GM21786 (cell line): ENCODE measurements around the gene GLDN.
"Not testable (repeated sequence)": the region's sequence is repeated elsewhere in the genome, so short reads cannot be mapped to it uniquely, and the experiment has no call there.

Experiments
- ATAC-seq: cut with Tn5 transposase; IDR thresholded peaks from one replicate; pipeline ENCODE4 v1.9.1; 2021; ENCODE audit not compliant: unreplicated experiment

GLDN gene

DNA sequence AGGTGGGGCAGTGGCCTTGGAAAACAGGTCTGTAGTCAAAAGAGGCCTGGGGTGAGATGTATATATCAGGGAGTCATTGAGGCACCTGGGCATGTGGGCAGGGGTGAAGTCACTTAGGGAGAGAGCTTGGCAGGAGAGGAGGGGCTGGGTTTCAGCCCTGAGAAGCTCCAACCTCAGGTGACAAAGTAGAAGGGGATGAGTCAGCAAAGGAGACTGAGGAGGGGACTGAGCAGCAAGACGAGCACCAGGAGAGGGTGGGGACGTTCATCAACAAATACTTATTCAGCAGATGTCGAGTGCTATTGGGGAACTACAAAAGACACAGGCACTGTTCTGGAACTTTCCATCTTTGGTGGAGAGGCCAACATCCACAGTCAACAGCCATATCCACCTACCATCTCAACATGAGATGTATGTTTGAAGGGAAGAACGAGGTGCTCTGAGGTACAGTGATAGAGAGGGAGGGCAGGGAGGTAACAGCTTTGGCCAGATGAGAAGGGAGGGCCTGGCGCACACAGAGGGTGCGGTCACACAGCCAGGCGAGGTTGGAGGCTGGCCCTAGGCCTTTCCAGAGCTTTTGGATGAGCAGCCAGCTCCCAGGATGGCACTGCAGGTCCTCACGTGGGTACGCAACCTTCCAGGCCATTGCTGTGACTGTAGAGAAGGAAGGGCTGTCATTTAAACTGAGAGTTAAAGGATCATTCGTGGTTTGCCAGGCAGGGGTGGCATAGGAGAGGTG lies 45.7 kb downstream of the GLDN start:
- no peak for ATAC-seq

GRCh38 chr15:51387699-51388041 lies 46.2 kb downstream of the GLDN start:
- ATAC-seq: no peak

DNA sequence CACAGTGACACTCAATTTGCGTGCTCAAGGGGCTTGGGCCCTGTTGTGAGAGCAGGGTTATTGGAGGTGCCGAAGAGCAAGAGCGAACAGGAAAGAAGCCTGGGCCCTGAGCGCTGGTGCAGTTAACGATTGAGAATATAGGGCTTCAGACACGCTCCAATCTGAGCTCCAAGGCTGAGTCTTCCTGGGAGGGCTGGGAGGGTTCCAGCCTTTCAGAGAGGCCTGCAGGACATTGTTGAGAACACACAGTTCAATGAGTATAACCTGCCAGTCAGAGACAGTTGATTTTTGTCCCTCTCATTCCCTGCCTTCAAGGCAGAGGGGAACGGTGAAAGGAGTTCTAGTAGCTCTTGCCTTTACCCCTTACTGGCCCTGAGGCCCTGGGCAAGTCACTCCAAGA lies 47.3 kb downstream of the GLDN start:
- no peak for ATAC-seq

DNA sequence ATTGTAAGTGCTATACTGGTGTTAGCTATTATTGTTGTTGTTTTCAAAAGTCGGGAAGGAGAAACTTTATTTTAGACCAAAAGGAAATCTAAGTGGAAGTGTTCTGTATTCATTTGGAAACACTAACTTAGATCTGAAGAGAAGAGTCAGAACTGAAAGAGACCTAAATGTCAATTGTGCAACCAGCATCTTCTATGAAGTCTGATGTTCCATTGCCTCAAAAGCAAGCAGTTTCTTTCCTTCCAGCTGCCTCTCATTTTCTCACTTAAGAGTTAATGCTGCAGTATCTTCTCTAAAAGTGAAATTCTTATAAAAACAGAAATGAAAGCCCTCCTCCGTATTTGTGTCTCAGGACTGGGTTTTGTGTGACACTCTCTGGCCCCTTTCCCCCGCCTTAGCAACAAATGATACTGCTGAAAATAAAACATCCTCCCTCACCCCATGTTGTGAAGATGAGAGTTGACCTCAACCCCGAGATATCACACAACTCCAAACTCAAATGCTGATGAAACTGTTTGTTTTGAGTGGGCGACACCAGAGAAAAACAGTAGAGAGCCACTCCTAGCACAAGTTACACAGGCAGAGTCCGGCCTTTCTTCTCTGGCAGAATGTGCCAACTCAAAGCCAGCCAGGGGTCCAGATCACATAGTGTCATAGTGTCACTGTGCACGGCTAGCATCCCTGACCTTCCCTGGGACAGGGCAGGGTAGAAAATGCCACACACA lies 48.9 kb downstream of the GLDN start:
- no peak for ATAC-seq

DNA sequence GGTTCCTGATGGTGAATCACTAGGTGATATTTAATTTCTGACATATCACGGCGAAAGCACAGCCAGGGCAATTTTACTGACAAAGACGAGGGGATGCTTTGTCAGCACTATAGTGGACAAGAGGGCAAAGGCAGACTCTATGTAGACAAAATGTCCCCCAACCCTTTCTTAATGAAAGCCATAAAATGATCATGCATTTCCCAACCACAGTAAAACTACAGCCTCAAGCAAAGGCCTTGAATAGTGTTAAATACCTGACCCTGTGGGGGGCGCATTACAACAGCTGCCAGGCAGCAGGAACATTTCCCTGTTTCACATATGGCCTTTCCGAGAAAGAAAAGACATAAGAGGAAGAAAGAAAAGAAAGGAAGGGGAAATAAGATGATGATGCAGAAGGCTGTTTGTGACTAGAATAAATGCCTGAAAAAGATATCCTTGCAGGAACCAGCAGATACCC lies 49.5 kb downstream of the GLDN start:
- no peak for ATAC-seq

- no peak for ATAC-seq
Measured at GRCh38 chr15:51396921-51397320, 55.5 kb downstream of the GLDN start.

DNA sequence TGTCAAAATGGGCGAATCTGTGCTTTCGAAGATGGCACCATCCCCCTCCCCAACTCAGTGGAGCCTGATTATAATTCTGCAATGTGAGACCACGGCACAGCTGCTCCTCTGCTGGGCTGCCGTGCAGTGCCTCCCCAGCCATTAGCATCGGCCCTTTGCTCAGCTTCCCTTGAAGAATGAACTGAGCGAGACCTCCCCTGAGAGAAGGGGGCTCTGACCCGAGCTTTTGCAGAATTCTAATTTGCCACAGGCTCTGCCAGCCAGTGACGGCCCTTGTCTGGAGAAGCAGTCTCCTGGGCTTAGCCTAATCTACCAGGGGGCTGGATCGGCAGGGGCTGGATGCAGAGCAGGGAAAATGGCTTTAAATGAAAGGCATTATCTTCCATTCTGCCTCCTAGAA lies 57.2 kb downstream of the GLDN start:
- ATAC-seq: no peak

DNA sequence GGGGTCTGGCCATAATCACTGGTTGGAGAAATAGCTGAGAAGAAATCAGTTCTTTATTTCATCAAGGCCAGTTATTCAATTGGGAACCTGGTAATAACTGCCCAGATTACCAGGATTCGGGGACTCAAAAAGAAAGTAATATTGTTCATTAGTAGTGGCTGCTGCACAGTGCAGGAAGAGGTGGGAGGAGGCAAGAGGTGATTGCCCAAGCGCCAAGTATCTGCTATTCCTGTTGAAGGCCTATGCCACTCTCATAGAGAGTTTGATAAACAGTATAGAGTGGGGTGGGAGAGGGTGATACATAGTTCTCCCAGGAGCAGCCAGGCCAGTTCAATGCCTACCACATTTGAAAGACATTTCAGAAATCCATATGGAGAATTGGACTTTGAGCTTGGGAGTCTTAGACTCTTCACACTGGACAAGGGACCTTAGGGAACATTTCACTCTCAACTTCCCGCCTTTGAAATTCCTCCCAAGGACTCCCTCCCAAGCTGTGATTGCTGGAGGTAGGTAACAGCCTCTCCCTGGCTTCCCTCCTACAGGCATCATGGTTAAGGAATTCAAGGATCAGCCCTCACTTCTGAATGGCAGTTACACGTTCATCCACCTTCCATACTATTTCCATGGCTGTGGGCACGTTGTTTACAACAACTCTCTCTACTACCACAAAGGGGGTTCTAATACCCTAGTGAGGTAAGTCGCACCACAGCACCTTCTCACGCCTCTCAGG lies 59.8 kb downstream of the GLDN start:
- no peak for ATAC-seq

- ATAC-seq: no peak
Measured at GRCh38 chr15:51401872-51402517, 60.5 kb downstream of the GLDN start.

DNA sequence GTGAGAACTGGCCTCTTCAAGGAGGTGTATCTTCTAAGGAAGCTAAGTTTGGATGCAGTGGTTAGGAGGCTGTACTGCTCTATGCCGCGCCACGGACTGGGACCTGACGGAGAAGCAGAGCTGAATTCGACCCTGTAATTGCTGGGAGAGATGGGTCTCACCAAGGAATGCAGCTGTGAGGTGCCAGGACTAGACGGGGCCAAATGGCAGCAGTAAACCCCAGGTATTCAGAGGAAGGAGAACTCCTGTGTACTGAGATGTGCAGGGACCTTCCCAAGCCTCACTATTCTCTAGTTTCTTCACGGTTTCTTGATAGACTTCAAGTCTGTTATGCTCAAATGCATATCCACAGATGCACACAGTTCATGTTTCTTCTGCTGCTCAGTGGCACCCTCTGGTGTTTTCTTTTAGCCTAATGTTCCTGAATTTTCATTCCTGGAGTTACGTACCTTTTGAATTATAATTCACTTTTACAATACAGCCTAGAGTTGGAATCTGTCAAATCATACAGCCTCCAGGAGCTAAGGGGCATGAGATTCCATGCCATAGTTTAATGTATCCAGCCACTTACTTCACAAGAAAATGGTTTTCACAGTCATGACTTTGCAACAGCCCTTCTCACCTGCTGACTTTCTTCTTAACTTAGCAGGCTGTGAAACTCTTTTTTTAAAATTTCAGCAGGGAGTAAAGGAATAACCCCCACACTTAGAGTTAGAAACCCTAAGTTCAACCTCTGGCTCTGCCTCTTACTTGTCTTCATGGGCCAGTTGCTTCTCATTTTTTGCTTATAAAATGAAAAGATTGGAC lies 61.8 kb downstream of the GLDN start:
- no peak for ATAC-seq

DNA sequence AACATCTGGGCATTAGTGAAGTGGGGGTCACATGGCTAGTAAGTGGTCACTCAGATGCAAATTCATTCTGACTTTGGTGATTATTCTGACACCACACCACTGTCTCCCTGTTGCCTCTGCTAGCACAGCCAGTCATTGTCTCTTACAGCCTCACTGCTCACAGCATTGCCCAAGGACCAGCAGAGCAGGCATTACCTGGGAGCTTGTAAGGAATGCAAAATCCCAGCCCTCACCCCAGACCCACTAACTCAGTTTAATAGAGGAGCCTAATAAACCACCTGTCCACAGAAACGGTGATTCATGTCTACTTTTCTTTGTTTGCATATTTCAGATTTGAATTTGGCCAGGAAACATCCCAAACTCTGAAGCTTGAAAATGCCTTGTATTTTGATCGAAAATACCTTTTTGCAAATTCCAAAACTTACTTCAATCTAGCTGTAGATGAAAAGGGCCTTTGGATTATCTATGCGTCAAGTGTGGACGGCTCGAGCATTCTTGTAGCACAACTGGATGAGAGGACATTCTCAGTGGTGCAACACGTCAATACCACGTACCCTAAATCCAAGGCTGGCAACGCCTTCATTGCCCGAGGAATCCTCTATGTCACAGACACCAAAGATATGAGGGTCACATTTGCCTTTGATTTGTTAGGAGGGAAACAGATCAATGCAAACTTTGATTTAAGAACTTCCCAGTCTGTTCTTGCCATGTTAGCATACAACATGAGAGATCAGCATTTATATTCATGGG lies 62.7 kb downstream of the GLDN start:
- ATAC-seq: no peak

DNA sequence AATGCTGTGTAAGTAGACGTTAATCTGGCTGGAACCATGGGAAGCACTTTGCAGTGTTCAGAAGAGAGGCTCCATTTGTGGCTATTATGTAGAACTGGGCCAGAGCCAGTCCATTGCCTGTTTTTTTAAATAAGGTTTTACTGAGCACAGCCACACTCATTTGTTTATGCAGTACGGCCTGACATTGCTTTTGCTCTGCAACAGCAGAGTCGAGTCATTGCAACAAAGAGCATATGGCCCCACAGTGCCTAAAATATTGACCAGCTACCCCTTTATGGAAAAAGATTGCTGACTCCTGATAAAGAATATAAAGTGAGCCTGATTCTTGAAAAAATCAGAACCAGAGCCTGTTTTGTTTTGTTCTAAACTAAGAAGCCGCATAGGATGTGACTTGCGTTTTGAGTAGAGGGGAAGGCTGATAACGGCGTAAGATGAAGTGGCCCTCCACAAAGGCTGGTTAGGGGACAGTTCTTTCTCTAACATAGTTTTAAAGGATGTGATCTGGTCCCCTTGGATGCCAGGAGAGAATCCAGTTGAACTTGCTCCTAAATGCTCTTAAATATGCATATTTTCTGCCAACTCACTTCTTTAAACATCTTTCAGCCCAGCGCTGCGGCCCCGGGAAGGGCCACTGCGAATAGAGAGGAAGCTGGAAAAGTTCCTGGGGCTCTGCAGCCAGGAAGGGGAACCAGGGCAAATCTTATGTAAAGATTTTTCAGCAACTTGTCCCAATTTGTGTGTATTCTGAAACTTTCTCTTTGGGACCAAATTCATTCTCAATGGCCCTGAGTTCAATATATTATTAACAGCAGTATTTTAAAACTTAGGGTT lies 64.5 kb downstream of the GLDN start:
- ATAC-seq: no peak

- ATAC-seq: no peak
Measured at GRCh38 chr15:51414256-51414860, 72.9 kb downstream of the GLDN start.

DNA sequence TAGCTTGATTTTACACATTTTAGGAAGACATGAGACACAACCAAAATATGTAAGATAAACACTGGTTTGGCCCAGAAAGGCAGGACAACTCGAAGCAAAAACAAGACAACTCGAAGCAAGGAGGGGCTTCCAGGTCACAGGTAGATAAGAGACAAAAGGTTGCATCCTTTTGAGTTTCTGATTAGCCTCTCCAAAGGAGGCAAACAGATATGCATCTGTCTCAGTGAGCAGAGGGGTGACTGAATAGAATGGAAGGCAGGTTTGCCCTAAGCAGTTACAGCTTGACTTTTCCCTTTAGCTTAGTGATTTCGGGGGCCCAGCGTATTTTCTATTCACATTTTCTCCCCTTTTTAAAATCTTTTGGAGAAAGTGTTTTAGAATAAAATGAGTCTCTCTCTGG lies 74.7 kb downstream of the GLDN start:
- ATAC-seq: no peak

- not testable (repeated sequence) for ATAC-seq
Measured at GRCh38 chr15:51423040-51423439, 81.6 kb downstream of the GLDN start.

DNA sequence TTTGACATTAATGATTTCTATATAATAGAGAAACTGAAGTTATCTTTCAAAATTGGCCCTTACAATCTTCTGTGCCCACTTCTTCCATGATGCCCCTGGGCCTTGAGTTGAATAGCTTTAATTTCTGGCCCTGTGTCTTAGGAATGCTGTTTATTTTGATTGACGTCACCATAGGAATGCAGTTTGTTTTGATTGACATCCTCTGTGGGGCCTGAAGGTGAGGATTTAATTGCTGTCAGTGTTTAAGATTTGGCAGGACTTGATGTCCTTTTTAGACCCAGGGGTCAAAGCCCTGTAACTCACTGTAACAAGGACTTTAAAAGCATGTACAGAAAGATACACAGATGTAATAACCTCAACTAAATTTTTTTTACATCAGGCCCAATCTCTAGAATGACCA lies 83.3 kb downstream of the GLDN start:
- no peak for ATAC-seq

GRCh38 chr15:51425517-51426040 lies 84.1 kb downstream of the GLDN start:
- no peak for ATAC-seq

DNA sequence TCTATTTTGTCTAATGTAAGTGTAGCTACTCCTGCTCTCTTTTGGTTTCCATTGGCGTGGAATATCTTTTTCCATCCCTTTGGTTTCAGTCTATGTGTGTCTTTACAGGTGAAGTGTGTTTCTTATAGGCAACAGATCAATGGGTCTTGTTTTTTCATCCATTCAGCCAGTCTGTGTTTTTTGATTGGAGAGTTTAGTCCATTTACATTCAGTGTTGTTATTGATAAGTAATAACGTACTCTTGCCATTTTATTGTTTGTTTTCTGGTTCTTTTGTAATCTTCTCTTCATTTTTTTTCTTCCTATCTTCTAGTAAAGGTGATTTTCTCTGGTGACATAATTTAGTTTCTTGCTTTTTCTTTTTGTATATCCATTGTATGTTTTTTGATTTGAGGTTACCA lies 97.1 kb downstream of the GLDN start:
- ATAC-seq: no peak
